CD4-positive, CD25-positive, alpha-beta regulatory T cell (primary cell): ENCODE results near the gene ZBTB4. TPM values are rescaled to one million over a fixed set of nuclear protein-coding genes. Genes with fewer than 3 reads are reported as not detected.

Experiments
- ATAC-seq, 2 donors: fragments of 150-1000 bp; cut with Tn5 transposase; one replicate each; pipeline ENCODE4 v1.10.0; 2021; ENCODE audit warnings: low read depth in 2 of 2, moderate number of reproducible peaks in 2 of 2, moderate library complexity in 1 of 2
- DNase-seq, 3 donors: peaks; one replicate each; pipeline versions ENCODE4 v3.0.0 to v3.0.0-alpha.2; 2012 to 2022; ENCODE audit warnings: mixed read lengths in 1 of 3
- H3K27ac ChIP-seq: one replicate; pipeline ENCODE4 v1.7.0; 2013; ENCODE audit warnings: mild to moderate bottlenecking, low read length; ENCODE audit not compliant: insufficient read depth, poor library complexity, severe bottlenecking
- H3K27me3 ChIP-seq: one replicate; pipeline ENCODE4 v1.7.0; 2013; ENCODE audit warnings: low read length; ENCODE audit not compliant: control insufficient read depth, insufficient read depth
- H3K36me3 ChIP-seq: one replicate; pipeline ENCODE4 v1.7.0; 2013; ENCODE audit warnings: mild to moderate bottlenecking, low read length, moderate library complexity; ENCODE audit not compliant: control insufficient read depth, insufficient read depth
- H3K4me1 ChIP-seq: 2 replicates; pipeline ENCODE4 v1.7.0; 2013; ENCODE audit warnings: mild to moderate bottlenecking, low read length; ENCODE audit not compliant: insufficient read depth, control insufficient read depth, poor library complexity, severe bottlenecking
- H3K4me3 ChIP-seq: one replicate; pipeline ENCODE4 v1.7.0; 2013; ENCODE audit warnings: low read depth, mild to moderate bottlenecking, low read length, moderate library complexity
- H3K9me3 ChIP-seq, 2 experiments: 1 replicate in 1 of 2; 2 replicates in 1 of 2; pipeline ENCODE4 v1.7.0; 2013; ENCODE audit warnings: low read length in 2 of 2, mild to moderate bottlenecking in 1 of 2, moderate library complexity in 1 of 2; ENCODE audit not compliant: control insufficient read depth in 2 of 2
- H3K27ac Mint-ChIP-seq, 3 donors: one replicate each; pipeline ENCODE4 v1.8.0; 2020 to 2022; ENCODE audit warnings: mild to moderate bottlenecking in 3 of 3, mixed read lengths in 3 of 3, moderate library complexity in 2 of 3
- H3K27me3 Mint-ChIP-seq: one replicate; pipeline ENCODE4 v1.8.0; 2022; ENCODE audit warnings: mild to moderate bottlenecking, mixed read lengths
- H3K36me3 Mint-ChIP-seq: one replicate; pipeline ENCODE4 v1.8.0; 2020; ENCODE audit warnings: mixed read lengths
- H3K4me1 Mint-ChIP-seq, 4 donors: one replicate each; pipeline ENCODE4 v1.8.0; 2020 to 2022; ENCODE audit warnings: mixed read lengths in 4 of 4, mild to moderate bottlenecking in 1 of 4
- H3K4me3 Mint-ChIP-seq, 4 donors: one replicate each; pipeline ENCODE4 v1.8.0; 2020 to 2022; ENCODE audit warnings: mild to moderate bottlenecking in 4 of 4, mixed read lengths in 4 of 4, moderate library complexity in 3 of 4
- H3K9me3 Mint-ChIP-seq, 7 donors: one replicate each; pipeline ENCODE4 v1.8.0; 2020 to 2022; ENCODE audit warnings: mixed read lengths in 7 of 7, mild to moderate bottlenecking in 3 of 7, moderate library complexity in 2 of 7
- polyA plus RNA-seq, 4 donors: library from polyadenylated mRNA; unstranded; fragments of 300-500 nt; fragmentation: Illumina TruSeq; gene quantifications; one replicate each; pipeline ENCODE4 v1.2.3, GENCODE V29; 2021
- total RNA-seq: library from RNA; stranded (reverse); gene quantifications from one replicate; pipeline ENCODE4 v1.2.3, GENCODE V29; 2022

The ZBTB4 gene
- total and polyA plus RNA-seq, 5 donors from 2014 or later, result 8.3 to 53.5 (median 11.5) TPM

- Mint-ChIP-seq H3K36me3 (no peaks in the 10 kb centered on the region), H3K4me1 (no peaks in the 10 kb centered on the region), H3K4me3 (no peak overlapping the region), H3K9me3 (peaks cover 0 to 1% (median 0%) of the 10 kb centered on the region in 7 donors), H3K27me3 (peaks cover 4% of the 10 kb centered on the region), H3K27ac (no peak overlapping the region)
- Histone ChIP-seq H3K27ac (no peak overlapping the region), H3K4me1 (no peaks in the 10 kb centered on the region), H3K27me3 (no peaks in the 10 kb centered on the region), H3K9me3 (no peaks in the 10 kb centered on the region), H3K36me3 (no peaks in the 10 kb centered on the region), H3K4me3 (no peak overlapping the region)
- DNase-seq (no peak), ATAC-seq (no peak)
Observed at GRCh38 chr17:7418472-7419152, 60.8 kb downstream of the ZBTB4 start.

- Mint-ChIP-seq H3K9me3 (peaks cover 0 to 1% (median 0%) of the 10 kb centered on the region in 7 donors), H3K27me3 (peaks cover 4% of the 10 kb centered on the region), H3K36me3 (no peaks in the 10 kb centered on the region), H3K27ac (no peak overlapping the region), H3K4me3 (no peak overlapping the region), H3K4me1 (no peaks in the 10 kb centered on the region)
- no peak overlapping the region for H3K4me3 ChIP-seq
- no peaks in the 10 kb centered on the region for H3K9me3 ChIP-seq
- H3K36me3 ChIP-seq, result no peaks in the 10 kb centered on the region
- DNase-seq (no peak), ATAC-seq (no peak)
- no peak overlapping the region for H3K27ac ChIP-seq
- no peaks in the 10 kb centered on the region for H3K4me1 ChIP-seq
- no peaks in the 10 kb centered on the region for H3K27me3 ChIP-seq
Observed at GRCh38 chr17:7417056-7417655, 62.3 kb downstream of the ZBTB4 start.

- H3K36me3 Mint-ChIP-seq, result no peaks in the 10 kb centered on the region
- H3K4me1 ChIP-seq, result no peaks in the 10 kb centered on the region
- ATAC-seq (peak in 1 of 2 donors; percentile 28), DNase-seq (peak in 1 of 3 donors; percentile 33)
- H3K27ac Mint-ChIP-seq, result no peak overlapping the region
- H3K4me1 Mint-ChIP-seq, result no peaks in the 10 kb centered on the region
- peaks cover 0 to 1% (median 0%) of the 10 kb centered on the region in 7 donors for H3K9me3 Mint-ChIP-seq
- no peak overlapping the region for H3K27ac ChIP-seq
- H3K4me3 ChIP-seq, result no peak overlapping the region
- no peaks in the 10 kb centered on the region for H3K9me3 ChIP-seq
- H3K4me3 Mint-ChIP-seq, result no peak overlapping the region
- H3K27me3 Mint-ChIP-seq, result peaks cover 4% of the 10 kb centered on the region
- H3K36me3 ChIP-seq, result no peaks in the 10 kb centered on the region
- no peaks in the 10 kb centered on the region for H3K27me3 ChIP-seq
Observed at GRCh38 chr17:7416323-7416722, 63.1 kb downstream of the ZBTB4 start.

- H3K4me3 Mint-ChIP-seq, result no peak overlapping the region
- Histone ChIP-seq H3K27ac (no peak overlapping the region), H3K4me3 (no peak overlapping the region), H3K4me1 (no peaks in the 10 kb centered on the region), H3K36me3 (no peaks in the 10 kb centered on the region), H3K27me3 (no peaks in the 10 kb centered on the region), H3K9me3 (no peaks in the 10 kb centered on the region)
- H3K9me3 Mint-ChIP-seq, result no peaks in the 10 kb centered on the region
- DNase-seq (no peak), ATAC-seq (no peak)
- H3K4me1 Mint-ChIP-seq, result no peaks in the 10 kb centered on the region
- no peaks in the 10 kb centered on the region for H3K36me3 Mint-ChIP-seq
- no peak overlapping the region for H3K27ac Mint-ChIP-seq
- H3K27me3 Mint-ChIP-seq, result peaks cover 4% of the 10 kb centered on the region
Observed at GRCh38 chr17:7415784-7416183, 63.6 kb downstream of the ZBTB4 start.

GRCh38 chr17:7414837-7415236 lies 64.6 kb downstream of the ZBTB4 start:
- H3K27me3 ChIP-seq, result no peaks in the 10 kb centered on the region
- no peaks in the 10 kb centered on the region for H3K9me3 Mint-ChIP-seq
- peaks cover 4% of the 10 kb centered on the region for H3K27me3 Mint-ChIP-seq
- H3K4me1 ChIP-seq, result no peaks in the 10 kb centered on the region
- peaks cover 0 to 2% (median 0%) of the 10 kb centered on the region in 4 donors for H3K4me1 Mint-ChIP-seq
- H3K36me3 ChIP-seq, result no peaks in the 10 kb centered on the region
- no peak overlapping the region for H3K27ac Mint-ChIP-seq
- no peak overlapping the region for H3K4me3 Mint-ChIP-seq
- no peaks in the 10 kb centered on the region for H3K36me3 Mint-ChIP-seq
- no peak overlapping the region for H3K4me3 ChIP-seq
- no peak for DNase-seq
- H3K9me3 ChIP-seq, result no peaks in the 10 kb centered on the region
- no peak overlapping the region for H3K27ac ChIP-seq
- ATAC-seq, result no peak

GRCh38 chr17:7413346-7413985 lies 66.0 kb downstream of the ZBTB4 start:
- Mint-ChIP-seq H3K27ac (no peak overlapping the region), H3K9me3 (no peaks in the 10 kb centered on the region), H3K4me1 (peaks cover 0 to 11% (median 1%) of the 10 kb centered on the region in 4 donors), H3K27me3 (no peaks in the 10 kb centered on the region), H3K36me3 (no peaks in the 10 kb centered on the region), H3K4me3 (no peak overlapping the region)
- Histone ChIP-seq H3K36me3 (no peaks in the 10 kb centered on the region), H3K27me3 (no peaks in the 10 kb centered on the region), H3K4me3 (no peak overlapping the region), H3K9me3 (no peaks in the 10 kb centered on the region), H3K27ac (no peak overlapping the region), H3K4me1 (peaks cover 3% of the 10 kb centered on the region)
- DNase-seq, result no peak
- no peak for ATAC-seq

GRCh38 chr17:7411427-7411750 lies 68.0 kb downstream of the ZBTB4 start:
- no peak overlapping the region for H3K4me3 Mint-ChIP-seq
- Histone ChIP-seq H3K9me3 (no peaks in the 10 kb centered on the region), H3K27ac (no peak overlapping the region), H3K4me3 (no peak overlapping the region), H3K36me3 (no peaks in the 10 kb centered on the region), H3K27me3 (no peaks in the 10 kb centered on the region), H3K4me1 (peaks cover 3% of the 10 kb centered on the region)
- no peaks in the 10 kb centered on the region for H3K9me3 Mint-ChIP-seq
- no peak overlapping the region for H3K27ac Mint-ChIP-seq
- no peak for DNase-seq
- H3K27me3 Mint-ChIP-seq, result no peaks in the 10 kb centered on the region
- no peaks in the 10 kb centered on the region for H3K36me3 Mint-ChIP-seq
- ATAC-seq, result no peak
- H3K4me1 Mint-ChIP-seq, result peaks cover 0 to 11% (median 3%) of the 10 kb centered on the region in 4 donors
